ENCODE results near the gene PCDHGB7. TPM values are rescaled to one million over a fixed set of nuclear protein-coding genes. Genes with fewer than 3 reads are reported as not detected.

Gene PCDHGB7
- total RNA-seq, 3 donors from 2014 or later: 15.4 to 21.3 (median 16.0) TPM

DNA sequence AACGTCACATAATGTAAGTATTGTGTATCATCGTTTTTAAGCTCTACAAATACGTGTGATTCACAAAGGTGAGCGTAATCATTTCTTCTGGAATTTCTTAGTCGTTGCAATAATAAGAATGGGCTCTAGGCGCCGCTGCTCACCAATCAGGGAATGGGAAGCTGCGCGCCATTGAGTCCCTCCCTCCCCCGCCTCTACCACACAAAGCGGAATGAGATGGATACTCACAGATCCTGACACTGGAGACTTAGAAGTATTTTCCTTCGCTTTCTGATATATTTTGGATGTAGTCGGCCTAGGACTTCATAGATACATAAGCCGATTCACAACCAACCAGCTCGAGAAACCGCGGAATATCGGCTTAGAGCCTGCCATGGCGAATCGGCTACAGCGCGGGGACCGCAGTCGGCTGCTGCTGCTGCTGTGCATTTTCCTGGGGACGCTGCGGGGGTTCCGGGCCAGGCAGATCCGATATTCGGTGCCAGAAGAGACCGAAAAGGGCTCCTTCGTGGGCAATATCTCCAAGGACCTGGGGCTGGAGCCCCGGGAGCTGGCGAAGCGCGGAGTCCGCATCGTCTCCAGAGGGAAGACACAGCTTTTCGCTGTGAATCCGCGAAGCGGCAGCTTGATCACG lies 3.5 kb downstream of the PCDHGB7 start, which contains the start of gene PCDHGA11:
Gene PCDHGA11, plus strand, starts transcription at position 197 of the 634 bp plus-strand sequence. Its CDS starts 177 bp downstream, at position 374.
- no peaks in the 10 kb centered on the region for H3K36me3 ChIP-seq
- H3K4me3 ChIP-seq: peak within 1 kb of the TSS; percentile 0 to 54 (median 22)
- intact Hi-C loops (cut with DNase I; ENCODE audit: low total_unique reads): loop anchor here (10.0 kb wide), 1 partner anchor 134 kb away; no protein-coding TSS in a partner anchor
- no peaks in the 10 kb centered on the region for H3K27me3 ChIP-seq
- no peak within 1 kb of the TSS for H3K27ac ChIP-seq
- no peaks in the 10 kb centered on the region for H3K4me1 ChIP-seq
- peaks cover 80 to 100% of the 10 kb centered on the region in 2 donors for H3K9me3 ChIP-seq
- TF ChIP-seq POLR2A (IDR thresholded peaks at IDR 0.05) (no peak), POLR2AphosphoS5 (IDR thresholded peaks at IDR 0.05) (no peak)
- TF ChIP-seq, protein P1, sequence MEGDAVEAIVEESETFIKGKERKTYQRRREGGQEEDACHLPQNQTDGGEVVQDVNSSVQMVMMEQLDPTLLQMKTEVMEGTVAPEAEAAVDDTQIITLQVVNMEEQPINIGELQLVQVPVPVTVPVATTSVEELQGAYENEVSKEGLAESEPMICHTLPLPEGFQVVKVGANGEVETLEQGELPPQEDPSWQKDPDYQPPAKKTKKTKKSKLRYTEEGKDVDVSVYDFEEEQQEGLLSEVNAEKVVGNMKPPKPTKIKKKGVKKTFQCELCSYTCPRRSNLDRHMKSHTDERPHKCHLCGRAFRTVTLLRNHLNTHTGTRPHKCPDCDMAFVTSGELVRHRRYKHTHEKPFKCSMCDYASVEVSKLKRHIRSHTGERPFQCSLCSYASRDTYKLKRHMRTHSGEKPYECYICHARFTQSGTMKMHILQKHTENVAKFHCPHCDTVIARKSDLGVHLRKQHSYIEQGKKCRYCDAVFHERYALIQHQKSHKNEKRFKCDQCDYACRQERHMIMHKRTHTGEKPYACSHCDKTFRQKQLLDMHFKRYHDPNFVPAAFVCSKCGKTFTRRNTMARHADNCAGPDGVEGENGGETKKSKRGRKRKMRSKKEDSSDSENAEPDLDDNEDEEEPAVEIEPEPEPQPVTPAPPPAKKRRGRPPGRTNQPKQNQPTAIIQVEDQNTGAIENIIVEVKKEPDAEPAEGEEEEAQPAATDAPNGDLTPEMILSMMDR (IDR thresholded peaks at IDR 0.05): no peak
- DNase-seq (ENCODE audit: low spot score in 2 of 2): no peak

DNA sequence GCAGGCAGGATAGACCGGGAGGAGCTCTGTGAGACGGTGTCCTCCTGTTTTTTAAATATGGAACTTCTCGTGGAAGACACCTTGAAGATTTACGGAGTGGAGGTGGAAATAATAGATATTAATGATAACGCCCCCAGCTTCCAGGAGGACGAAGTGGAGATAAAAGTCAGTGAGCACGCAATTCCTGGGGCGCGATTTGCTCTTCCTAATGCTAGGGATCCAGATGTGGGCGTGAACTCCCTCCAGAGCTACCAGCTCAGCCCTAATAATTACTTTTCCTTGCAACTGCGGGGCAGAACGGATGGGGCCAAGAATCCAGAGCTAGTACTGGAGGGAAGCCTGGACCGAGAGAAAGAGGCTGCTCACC lies 4.0 kb downstream of the PCDHGB7 start:
- no peak overlapping the region for H3K27ac ChIP-seq
- H3K4me3 ChIP-seq: peak overlapping the region in 2 of 3 donors; percentile 22 to 54
- intact Hi-C loops (cut with DNase I; ENCODE audit: low total_unique reads): loop anchor here (10.0 kb wide), 1 partner anchor 133 kb away; no protein-coding TSS in a partner anchor
- H3K27me3 ChIP-seq: no peaks in the 10 kb centered on the region
- no peaks in the 10 kb centered on the region for H3K36me3 ChIP-seq
- H3K9me3 ChIP-seq: peaks cover 85 to 100% of the 10 kb centered on the region in 2 donors
- no peaks in the 10 kb centered on the region for H3K4me1 ChIP-seq
- DNase-seq (ENCODE audit: low spot score in 2 of 2): no peak
- TF ChIP-seq POLR2AphosphoS5 (IDR thresholded peaks at IDR 0.05): no peak
- no peak for TF ChIP-seq POLR2A (IDR thresholded peaks at IDR 0.05)
- TF ChIP-seq, protein P1 (IDR thresholded peaks at IDR 0.05): no peak

DNA sequence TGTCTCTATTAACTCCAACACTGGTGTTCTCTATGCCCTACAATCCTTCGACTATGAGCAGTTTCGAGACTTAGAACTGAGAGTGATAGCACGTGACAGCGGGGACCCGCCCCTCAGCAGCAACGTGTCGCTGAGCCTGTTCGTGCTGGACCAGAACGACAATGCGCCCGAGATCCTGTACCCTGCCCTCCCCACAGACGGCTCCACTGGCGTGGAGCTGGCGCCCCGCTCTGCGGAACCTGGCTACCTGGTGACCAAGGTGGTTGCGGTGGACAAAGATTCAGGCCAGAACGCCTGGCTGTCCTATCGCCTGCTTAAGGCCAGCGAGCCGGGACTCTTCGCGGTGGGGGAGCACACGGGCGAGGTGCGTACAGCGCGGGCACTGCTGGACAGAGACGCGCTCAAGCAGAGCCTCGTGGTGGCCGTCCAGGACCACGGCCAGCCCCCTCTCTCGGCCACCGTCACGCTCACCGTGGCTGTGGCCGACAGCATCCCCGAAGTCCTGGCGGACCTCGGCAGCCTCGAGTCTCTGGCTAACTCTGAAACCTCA lies 5.3 kb downstream of the PCDHGB7 start:
- peaks cover 93 to 100% of the 10 kb centered on the region in 2 donors for H3K9me3 ChIP-seq
- H3K4me1 ChIP-seq: no peaks in the 10 kb centered on the region
- peak overlapping the region in 1 of 3 donors; percentile 26 for H3K4me3 ChIP-seq
- TF ChIP-seq POLR2A (IDR thresholded peaks at IDR 0.05): no peak
- TF ChIP-seq, protein P1 (IDR thresholded peaks at IDR 0.05): no peak
- no peak for TF ChIP-seq POLR2AphosphoS5 (IDR thresholded peaks at IDR 0.05)
- H3K27me3 ChIP-seq: no peaks in the 10 kb centered on the region
- no peaks in the 10 kb centered on the region for H3K36me3 ChIP-seq
- no peak overlapping the region for H3K27ac ChIP-seq
- DNase-seq (ENCODE audit: low spot score in 2 of 2): no peak
- intact Hi-C loops (cut with DNase I; ENCODE audit: low total_unique reads): loop anchor here (10.0 kb wide), 1 partner anchor 132 kb away; no protein-coding TSS in a partner anchor

DNA sequence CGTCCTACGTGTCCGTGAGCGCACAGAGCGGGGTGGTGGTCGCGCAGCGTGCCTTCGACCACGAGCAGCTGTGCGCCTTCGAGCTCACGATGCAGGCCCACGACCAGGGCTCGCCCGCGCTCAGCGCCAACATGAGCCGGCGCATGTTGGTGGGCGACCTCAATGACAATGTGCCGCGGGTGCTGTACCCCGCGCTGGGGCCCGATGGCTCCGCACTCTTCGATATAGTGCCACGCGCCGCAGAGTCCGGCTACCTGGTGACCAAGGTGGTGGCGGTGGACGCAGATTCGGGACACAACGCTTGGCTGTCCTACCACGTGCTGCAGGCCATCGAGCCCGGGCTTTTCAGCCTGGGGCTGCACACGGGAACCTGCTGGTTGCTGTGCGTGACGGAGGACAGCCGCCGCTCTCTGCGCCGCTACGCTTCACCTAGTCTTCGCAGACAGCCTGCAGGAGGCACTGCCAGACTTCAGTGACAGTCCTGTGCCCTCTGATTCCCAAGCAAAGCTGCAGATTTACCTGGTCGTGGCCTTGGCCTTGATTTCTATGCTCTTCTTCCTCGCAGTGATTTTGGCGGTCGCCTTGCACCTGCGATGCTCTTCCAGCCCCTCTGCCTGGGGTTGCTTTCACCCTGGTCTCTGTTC lies 10.4 kb downstream of the PCDHGB7 start:
- Histone ChIP-seq H3K36me3 (no peaks in the 10 kb centered on the region), H3K4me3 (peak overlapping the region in 1 of 3 donors; percentile 34), H3K27ac (no peak overlapping the region), H3K9me3 (peaks cover 91 to 99% of the 10 kb centered on the region in 2 donors), H3K4me1 (no peaks in the 10 kb centered on the region), H3K27me3 (no peaks in the 10 kb centered on the region)
- TF ChIP-seq POLR2AphosphoS5 (IDR thresholded peaks at IDR 0.05) (no peak), POLR2A (IDR thresholded peaks at IDR 0.05) (no peak)
- TF ChIP-seq, protein P1 (IDR thresholded peaks at IDR 0.05): no peak
- DNase-seq (ENCODE audit: low spot score in 2 of 2): no peak
- intact Hi-C loops (cut with DNase I; ENCODE audit: low total_unique reads): loop anchor here (10.0 kb wide), 1 partner anchor 127 kb away; no protein-coding TSS in a partner anchor

All from breast epithelium (tissue), 4 donors.